Measurements from ENCODE around the gene GMPR2. TPM values are rescaled to one million over a fixed set of nuclear protein-coding genes. Genes with fewer than 3 reads are reported as not detected.

GMPR2 gene
- total and polyA plus RNA-seq, 2 of the 13 experiments (the other 11 are each of a cell fraction or from before 2014, with no cell fraction given) = 210 to 273 TPM

- TF ChIP-seq ZNF382 (CRISPR knock-in tag; IDR thresholded peaks at IDR 0.05; ENCODE audit: borderline replicate concordance) = no peak
- TF ChIP-seq PCBP2 (optimal IDR thresholded peaks at IDR 0.05; ENCODE audit: low read depth, low read length, poor library complexity, severe bottlenecking) = no peak
- no peak for TF ChIP-seq ATM (IDR thresholded peaks at IDR 0.05; ENCODE audit: borderline replicate concordance)
- TF ChIP-seq ZBTB46 (CRISPR knock-in tag; IDR thresholded peaks at IDR 0.05; ENCODE audit: borderline replicate concordance) = peak; percentile 97
- TF ChIP-seq NR2F1 (CRISPR knock-in tag; IDR thresholded peaks at IDR 0.05) = 0 out of 4 replicates have a peak, but pooled peaks have one; percentile 5 to 11
- peak; percentile 82 for TF ChIP-seq ZNF143 (CRISPR knock-in tag; IDR thresholded peaks at IDR 0.05)
- peak; percentile 81 for TF ChIP-seq ZSCAN25 (CRISPR knock-in tag; IDR thresholded peaks at IDR 0.05)
- TF ChIP-seq ZNF552 (CRISPR knock-in tag; IDR thresholded peaks at IDR 0.05; ENCODE audit: borderline replicate concordance) = peak; percentile 98
- peak; percentile 99 for TF ChIP-seq EEA1 (CRISPR knock-in tag; IDR thresholded peaks at IDR 0.05; ENCODE audit: borderline replicate concordance)
- TF ChIP-seq, protein P1, sequence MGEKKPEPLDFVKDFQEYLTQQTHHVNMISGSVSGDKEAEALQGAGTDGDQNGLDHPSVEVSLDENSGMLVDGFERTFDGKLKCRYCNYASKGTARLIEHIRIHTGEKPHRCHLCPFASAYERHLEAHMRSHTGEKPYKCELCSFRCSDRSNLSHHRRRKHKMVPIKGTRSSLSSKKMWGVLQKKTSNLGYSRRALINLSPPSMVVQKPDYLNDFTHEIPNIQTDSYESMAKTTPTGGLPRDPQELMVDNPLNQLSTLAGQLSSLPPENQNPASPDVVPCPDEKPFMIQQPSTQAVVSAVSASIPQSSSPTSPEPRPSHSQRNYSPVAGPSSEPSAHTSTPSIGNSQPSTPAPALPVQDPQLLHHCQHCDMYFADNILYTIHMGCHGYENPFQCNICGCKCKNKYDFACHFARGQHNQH (CRISPR knock-in tag; IDR thresholded peaks at IDR 0.05) = peak; percentile 99; the same call in 1 of the 2 replicates
- peak; percentile 94 for TF ChIP-seq SP4 (CRISPR knock-in tag; IDR thresholded peaks at IDR 0.05)
- peak; percentile 94 for TF ChIP-seq POGZ (CRISPR knock-in tag; IDR thresholded peaks at IDR 0.05)
- peak; percentile 97 for TF ChIP-seq KLF9 (CRISPR knock-in tag; IDR thresholded peaks at IDR 0.05; ENCODE audit: low read depth)
- 0 out of 2 replicates have a peak, but pooled peaks have one; percentile 59 for TF ChIP-seq NCOA1 (CRISPR knock-in tag; IDR thresholded peaks at IDR 0.05)
- peak; percentile 49; the same call in 1 of the 2 replicates for TF ChIP-seq CHD2 (IDR thresholded peaks at IDR 0.05; ENCODE audit: low read depth, low read length)
- peak; percentile 36; the same call in 1 of the 2 replicates for TF ChIP-seq ZNF557 (CRISPR knock-in tag; IDR thresholded peaks at IDR 0.05)
- TF ChIP-seq HNRNPK (IDR thresholded peaks at IDR 0.05; ENCODE audit: low read depth, low read length, poor library complexity, severe bottlenecking) = peak; percentile 89
- peak; percentile 97 for TF ChIP-seq PREB (CRISPR knock-in tag; IDR thresholded peaks at IDR 0.05)
- TF ChIP-seq, protein P2, sequence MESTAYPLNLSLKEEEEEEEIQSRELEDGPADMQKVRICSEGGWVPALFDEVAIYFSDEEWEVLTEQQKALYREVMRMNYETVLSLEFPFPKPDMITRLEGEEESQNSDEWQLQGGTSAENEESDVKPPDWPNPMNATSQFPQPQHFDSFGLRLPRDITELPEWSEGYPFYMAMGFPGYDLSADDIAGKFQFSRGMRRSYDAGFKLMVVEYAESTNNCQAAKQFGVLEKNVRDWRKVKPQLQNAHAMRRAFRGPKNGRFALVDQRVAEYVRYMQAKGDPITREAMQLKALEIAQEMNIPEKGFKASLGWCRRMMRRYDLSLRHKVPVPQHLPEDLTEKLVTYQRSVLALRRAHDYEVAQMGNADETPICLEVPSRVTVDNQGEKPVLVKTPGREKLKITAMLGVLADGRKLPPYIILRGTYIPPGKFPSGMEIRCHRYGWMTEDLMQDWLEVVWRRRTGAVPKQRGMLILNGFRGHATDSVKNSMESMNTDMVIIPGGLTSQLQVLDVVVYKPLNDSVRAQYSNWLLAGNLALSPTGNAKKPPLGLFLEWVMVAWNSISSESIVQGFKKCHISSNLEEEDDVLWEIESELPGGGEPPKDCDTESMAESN (CRISPR knock-in tag; conservative IDR thresholded peaks at IDR 0.05) = peak; percentile 99
- peak; percentile 20; the same call in 1 of the 2 replicates for TF ChIP-seq ZNF513 (CRISPR knock-in tag; conservative IDR thresholded peaks at IDR 0.05)
- TF ChIP-seq SMAD9 (CRISPR knock-in tag; IDR thresholded peaks at IDR 0.05) = peak; percentile 99
Observed at GRCh38 chr14:24195186-24196070, 37.3 kb upstream of the GMPR2 start, which contains the start of gene TM9SF1 (continued).
